Vagina (tissue), 2 donors: Measurements from ENCODE around the gene TGFBR2.

ENCODE experiments used
- POLR2A ChIP-seq, 2 donors: fragments of 450-650 bp; IDR thresholded peaks; one replicate each; pipeline ENCODE4 v1.6.1; 2017; ENCODE audit warnings: antibody characterized with exemption in 2 of 2, mild to moderate bottlenecking in 2 of 2, moderate library complexity in 2 of 2
- POLR2AphosphoS5 ChIP-seq, 2 donors: sonication (generic); formaldehyde crosslinking; IDR thresholded peaks; one replicate each; pipeline ENCODE4 v1.9.0; 2017; ENCODE audit warnings: antibody characterized with exemption in 2 of 2, mild to moderate bottlenecking in 2 of 2, low read depth in 1 of 2; ENCODE audit not compliant: insufficient read depth in 1 of 2
- TF ChIP-seq, protein P1 (sequence below), 3 experiments: fragments of 450-650 bp in 2 of 3; fragments of 200-600 bp in 1 of 3; sonication (generic) in 1 of 3; IDR thresholded peaks; one replicate each; pipeline ENCODE4 v1.5.1; 2017 to 2019; ENCODE audit warnings: antibody characterized with exemption in 3 of 3, mild to moderate bottlenecking in 2 of 3, moderate library complexity in 2 of 3

DNA sequence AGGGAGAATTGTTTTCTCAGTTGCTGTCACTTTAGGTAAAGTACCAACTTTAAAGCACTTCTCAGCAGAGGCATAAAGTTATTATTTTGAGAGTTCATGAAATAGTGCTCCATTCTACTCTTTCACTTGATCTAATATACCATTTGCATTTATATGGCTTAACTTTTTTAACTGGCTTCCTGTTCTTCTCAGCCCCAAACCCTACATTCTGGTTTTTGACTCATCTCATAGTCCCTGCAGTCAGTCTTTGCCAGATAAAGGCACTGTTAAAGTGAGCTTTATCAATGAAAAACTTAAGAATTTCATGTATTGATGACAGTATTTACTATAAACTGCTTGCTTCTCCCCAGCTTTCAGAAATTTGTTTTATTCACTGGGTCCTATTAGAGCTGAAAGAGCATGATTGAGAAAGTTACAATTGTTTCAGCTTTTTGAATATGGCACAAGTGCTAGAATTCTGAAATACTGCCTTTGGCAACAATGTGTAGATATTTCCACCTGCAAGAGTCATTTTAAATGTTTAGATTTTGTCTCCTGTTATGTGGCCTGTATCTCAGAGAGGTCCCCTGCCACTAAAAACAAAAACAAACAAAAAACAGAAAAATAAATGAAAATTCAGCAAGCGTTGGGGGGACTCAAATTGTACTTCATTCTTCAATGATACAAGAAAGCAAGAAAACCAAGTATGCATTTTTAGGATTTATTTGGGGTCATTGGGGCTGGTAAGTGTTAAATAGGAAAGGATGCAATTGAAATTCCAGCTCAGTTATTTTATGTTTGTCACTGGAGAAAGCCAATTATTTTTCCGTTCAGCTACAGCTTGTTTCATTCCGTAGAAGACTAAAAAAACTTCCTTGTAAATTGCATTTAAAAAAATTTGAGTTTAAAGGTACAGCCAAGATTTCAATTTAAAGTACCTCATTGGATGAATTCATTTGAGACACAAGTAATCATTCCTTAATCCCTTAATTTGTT lies 28.6 kb downstream of the TGFBR2 start:
- TF ChIP-seq, protein P1, sequence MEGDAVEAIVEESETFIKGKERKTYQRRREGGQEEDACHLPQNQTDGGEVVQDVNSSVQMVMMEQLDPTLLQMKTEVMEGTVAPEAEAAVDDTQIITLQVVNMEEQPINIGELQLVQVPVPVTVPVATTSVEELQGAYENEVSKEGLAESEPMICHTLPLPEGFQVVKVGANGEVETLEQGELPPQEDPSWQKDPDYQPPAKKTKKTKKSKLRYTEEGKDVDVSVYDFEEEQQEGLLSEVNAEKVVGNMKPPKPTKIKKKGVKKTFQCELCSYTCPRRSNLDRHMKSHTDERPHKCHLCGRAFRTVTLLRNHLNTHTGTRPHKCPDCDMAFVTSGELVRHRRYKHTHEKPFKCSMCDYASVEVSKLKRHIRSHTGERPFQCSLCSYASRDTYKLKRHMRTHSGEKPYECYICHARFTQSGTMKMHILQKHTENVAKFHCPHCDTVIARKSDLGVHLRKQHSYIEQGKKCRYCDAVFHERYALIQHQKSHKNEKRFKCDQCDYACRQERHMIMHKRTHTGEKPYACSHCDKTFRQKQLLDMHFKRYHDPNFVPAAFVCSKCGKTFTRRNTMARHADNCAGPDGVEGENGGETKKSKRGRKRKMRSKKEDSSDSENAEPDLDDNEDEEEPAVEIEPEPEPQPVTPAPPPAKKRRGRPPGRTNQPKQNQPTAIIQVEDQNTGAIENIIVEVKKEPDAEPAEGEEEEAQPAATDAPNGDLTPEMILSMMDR (IDR thresholded peaks at IDR 0.05): no peak
- no peak for TF ChIP-seq POLR2A (IDR thresholded peaks at IDR 0.05)
- no peak for TF ChIP-seq POLR2AphosphoS5 (IDR thresholded peaks at IDR 0.05; ENCODE audit: insufficient read depth in 1 of 2, low read depth in 1 of 2)
